Measurements from ENCODE around the gene KRTAP6-2.

Gene KRTAP6-2

GRCh38 chr21:30598802-30599201, at the start of gene KRTAP6-2:
TSS of gene KRTAP6-2 (minus strand) at chr21:30598902. CDS start at chr21:30598874, 28 bp downstream.
- DNase-seq (ENCODE audit: low spot score) = no peak

GRCh38 chr21:30646904-30647414, 48.3 kb upstream of the KRTAP6-2 start:
- no peak for DNase-seq (ENCODE audit: low spot score)

DNA sequence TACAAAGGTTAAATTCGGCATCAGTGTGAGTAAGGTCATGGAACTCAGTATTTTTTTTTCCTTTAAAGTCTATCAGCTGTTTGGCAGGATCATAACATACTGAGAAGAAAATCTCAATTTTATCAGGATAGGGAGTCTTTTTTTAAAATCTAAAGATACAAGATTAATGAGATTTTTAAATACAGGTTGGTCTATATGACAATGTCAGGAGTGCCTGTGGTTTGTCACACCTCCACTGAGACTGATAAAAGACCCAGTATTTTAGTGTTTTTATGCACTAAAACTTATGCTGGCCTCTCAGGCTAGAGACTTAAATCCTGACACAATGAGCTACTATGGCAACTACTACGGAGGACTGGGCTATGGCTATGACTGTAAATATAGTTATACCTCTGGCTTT, 43.9 kb upstream of the KRTAP6-2 start, which contains the start of gene KRTAP20-3:
Gene KRTAP20-3 (plus strand): TSS at position 301 of the 400 bp plus-strand sequence.
- DNase-seq (ENCODE audit: low spot score) = no peak

- no peak for DNase-seq (ENCODE audit: low spot score)
Measured at GRCh38 chr21:30638686-30639085, 40.0 kb upstream of the KRTAP6-2 start.

DNA sequence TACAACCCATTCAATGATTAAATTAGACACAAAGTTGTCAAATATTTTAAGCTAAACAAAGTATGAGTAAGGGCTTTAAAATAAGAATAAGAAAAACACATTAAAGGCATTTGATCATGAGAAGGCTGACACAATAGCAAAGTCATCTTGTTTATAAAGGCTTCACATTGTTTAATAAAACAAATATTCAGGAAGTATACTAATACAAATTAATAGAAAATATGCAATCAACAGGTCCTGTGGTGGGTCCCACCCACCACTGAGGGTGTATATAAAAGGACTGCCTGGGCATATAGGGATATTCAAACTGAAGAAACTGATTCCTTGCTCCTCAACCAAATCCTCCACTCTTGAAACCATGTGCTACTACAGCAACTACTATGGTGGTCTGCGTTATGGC, 36.2 kb upstream of the KRTAP6-2 start, which contains the start of gene KRTAP20-2:
Gene KRTAP20-2 (plus strand): TSS at position 301 of the 400 bp plus-strand sequence. CDS start 58 bp downstream, at position 359.
- no peak for DNase-seq (ENCODE audit: low spot score)

GRCh38 chr21:30629200-30629599, 30.5 kb upstream of the KRTAP6-2 start:
- DNase-seq (ENCODE audit: low spot score) = no peak

- no peak for DNase-seq (ENCODE audit: low spot score)
Measured at GRCh38 chr21:30628109-30628508, 29.4 kb upstream of the KRTAP6-2 start.

- DNase-seq (ENCODE audit: low spot score) = no peak
Measured at GRCh38 chr21:30625449-30626165, 26.9 kb upstream of the KRTAP6-2 start.

- DNase-seq (ENCODE audit: low spot score) = no peak
Measured at GRCh38 chr21:30623362-30623761, 24.7 kb upstream of the KRTAP6-2 start.

DNA sequence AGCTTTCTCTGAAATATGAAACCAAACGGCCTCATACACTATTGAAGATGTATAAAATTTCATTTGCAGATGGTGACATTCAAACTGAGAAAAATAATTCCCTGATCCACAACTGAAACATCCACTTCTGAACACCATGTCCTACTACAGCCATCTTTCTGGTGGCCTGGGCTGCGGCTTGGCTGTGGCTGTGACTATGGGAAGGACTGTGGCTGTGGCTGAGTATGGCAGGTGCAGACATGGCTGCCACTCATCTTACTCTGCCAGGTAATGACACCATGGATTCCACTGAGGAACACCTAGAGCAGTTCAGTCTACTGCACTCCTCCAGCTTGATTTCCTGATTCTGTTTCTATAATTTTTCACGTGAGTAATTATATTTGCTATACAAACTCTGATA, 21.8 kb upstream of the KRTAP6-2 start, which contains the start of gene KRTAP20-4:
Gene KRTAP20-4 (plus strand): TSS at position 106 of the 400 bp plus-strand sequence.
- no peak for DNase-seq (ENCODE audit: low spot score)

DNA sequence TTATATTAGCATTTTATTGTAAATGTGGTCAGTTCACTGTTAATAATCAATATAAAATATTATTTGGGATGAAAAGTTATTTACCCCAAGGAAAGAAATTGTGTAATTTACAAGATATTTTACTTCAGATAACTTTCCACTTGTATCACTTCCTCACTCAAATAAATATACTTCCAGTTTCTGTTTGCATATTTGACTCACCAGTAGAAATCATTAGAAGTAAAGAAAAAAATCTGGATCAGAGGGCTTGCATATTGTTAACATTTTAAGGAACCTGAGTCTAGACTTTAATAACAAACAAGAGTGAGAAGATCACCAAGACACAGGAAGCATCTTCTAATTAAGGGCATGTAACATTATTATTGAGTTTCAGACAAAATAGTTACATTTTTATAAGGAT, 21.4 kb upstream of the KRTAP6-2 start:
- no peak for DNase-seq (ENCODE audit: low spot score)

DNA sequence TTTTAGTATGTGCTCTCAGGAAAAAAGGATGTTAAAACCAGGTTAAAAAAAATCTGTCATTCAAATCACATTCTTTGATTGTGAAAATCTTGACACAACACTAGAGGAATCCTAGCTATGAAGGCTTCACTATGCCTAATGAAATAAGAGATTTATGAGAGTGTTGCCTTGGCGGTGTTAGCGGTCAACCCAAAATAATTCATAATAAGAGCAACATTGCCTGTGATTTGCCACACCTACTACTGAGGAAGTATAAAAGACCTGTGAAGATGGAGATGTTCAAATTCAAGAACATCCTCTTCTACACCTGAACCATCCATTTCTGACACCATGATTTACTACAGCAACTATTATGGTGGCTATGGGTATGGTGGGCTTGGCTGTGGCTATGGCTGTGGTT, 17.4 kb upstream of the KRTAP6-2 start, which contains the start of gene KRTAP20-1:
Gene KRTAP20-1 (plus strand): TSS at position 301 of the 400 bp plus-strand sequence. CDS start 30 bp downstream, at position 331.
- no peak for DNase-seq (ENCODE audit: low spot score)

DNA sequence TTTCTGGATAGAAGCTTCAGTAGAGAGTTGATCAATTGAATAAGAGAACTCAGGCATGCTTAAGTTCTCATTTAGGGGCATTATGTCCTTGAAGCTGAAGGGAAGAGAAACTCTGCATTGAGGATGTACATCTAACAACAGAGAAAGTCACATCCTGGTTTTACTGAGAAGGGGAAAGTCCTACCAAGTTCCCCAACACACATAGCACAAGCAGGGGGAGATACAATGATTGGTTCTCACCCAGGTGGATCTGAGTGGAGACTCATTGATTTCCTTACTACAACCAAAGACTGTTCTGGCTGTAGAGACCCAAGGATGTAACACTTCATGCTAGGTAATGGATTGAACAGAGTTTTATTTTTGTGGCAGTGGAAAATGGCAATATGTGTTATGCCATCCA, 16.5 kb upstream of the KRTAP6-2 start:
- DNase-seq (ENCODE audit: low spot score) = no peak

DNA sequence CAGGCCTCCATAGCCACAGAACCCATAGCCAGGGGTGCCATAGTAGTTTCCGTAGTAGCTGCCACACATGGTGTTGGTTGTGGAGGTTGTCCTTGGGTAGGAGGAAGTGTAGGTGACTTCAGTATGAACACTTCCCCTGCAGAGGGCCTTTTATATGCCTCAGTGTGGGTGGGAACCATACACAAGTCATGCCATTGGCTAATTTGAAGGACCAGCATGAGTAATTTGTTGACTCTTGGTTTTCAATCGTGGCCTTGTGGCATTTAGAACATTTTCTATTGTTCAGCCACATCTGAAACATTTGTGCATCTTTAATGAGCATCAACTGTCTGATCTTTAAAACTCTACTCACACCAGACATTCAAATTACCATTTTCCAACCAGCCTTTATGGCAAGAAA, 15.1 kb upstream of the KRTAP6-2 start, which contains the start of gene KRTAP6-1:
Gene KRTAP6-1 (minus strand): TSS at position 95 of the 400 bp plus-strand sequence. CDS start 26 bp downstream, at position 69.
- no peak for DNase-seq (ENCODE audit: low spot score)

DNA sequence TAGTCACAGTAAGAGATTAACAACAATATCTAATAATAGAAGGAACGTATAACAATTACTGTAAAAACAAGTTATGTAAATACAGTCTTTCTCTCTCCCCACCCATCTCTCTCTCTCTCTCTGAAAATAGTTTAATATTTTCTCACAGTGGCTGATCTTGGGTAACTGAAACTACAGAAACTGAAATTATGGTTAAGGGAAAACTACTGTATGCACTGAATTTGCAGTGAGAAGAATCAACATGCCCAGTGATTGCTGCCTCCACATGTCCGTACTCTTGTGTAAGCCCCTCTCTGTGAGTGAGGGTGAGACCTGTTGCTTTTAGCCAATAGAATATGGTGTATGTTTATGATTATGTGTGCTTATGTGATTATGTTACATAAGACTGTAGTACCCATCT, 13.4 kb upstream of the KRTAP6-2 start:
- no peak for DNase-seq (ENCODE audit: low spot score)

DNA sequence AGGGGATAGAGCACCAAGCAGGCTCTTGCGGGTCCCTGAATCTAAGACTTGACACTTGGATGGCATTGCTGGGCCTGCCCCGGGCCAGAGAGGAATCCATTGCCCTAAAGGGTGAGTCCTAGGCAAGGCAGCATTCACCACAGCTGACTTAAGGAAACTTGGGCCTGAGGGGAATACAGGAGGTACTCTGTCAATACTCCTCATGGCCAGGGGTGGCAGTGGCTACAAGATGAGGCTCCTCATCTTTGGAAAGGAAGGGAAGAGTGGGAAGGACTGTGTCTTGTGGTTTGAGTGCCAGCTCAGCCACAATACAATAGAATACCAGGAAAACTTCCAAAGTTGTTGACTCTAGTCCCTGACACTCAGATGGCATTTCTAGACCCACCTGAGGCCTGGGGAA, 7.3 kb upstream of the KRTAP6-2 start:
- DNase-seq (ENCODE audit: low spot score) = no peak

- no peak for DNase-seq (ENCODE audit: low spot score)
Measured at GRCh38 chr21:30600787-30601186, 2.1 kb upstream of the KRTAP6-2 start, which contains the start of gene KRTAP22-1. TSS of gene KRTAP22-1 (plus strand) at chr21:30601087.

GRCh38 chr21:30592140-30592539, 6.6 kb downstream of the KRTAP6-2 start, which contains the start of gene KRTAP6-3:
TSS of gene KRTAP6-3 (plus strand) at chr21:30592440. CDS start at chr21:30592446, 6 bp downstream.
- DNase-seq (ENCODE audit: low spot score) = no peak

DNA sequence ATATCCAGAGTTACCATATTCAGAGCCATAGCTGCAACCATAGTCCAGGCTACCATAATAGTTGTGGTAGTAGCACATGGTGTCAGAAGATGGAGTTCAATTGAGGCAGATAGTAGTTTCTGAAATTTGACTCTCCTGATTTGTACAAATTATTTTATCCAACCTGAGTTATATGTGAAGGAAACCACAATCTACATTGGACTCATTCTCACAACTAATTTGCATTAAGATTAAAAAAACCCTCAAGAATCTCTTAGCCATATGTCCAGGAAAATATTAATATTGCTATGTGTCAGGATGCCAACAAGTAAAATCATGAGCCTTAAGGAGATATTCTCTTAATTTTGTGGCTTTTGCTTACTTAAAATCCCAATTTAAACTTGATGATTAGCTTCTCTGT, 8.4 kb downstream of the KRTAP6-2 start, which contains the start of gene KRTAP22-2:
Gene KRTAP22-2 (minus strand): TSS at position 101 of the 400 bp plus-strand sequence.
- DNase-seq (ENCODE audit: low spot score) = no peak

GRCh38 chr21:30582870-30583269, 15.8 kb downstream of the KRTAP6-2 start:
- no peak for DNase-seq (ENCODE audit: low spot score)

DNA sequence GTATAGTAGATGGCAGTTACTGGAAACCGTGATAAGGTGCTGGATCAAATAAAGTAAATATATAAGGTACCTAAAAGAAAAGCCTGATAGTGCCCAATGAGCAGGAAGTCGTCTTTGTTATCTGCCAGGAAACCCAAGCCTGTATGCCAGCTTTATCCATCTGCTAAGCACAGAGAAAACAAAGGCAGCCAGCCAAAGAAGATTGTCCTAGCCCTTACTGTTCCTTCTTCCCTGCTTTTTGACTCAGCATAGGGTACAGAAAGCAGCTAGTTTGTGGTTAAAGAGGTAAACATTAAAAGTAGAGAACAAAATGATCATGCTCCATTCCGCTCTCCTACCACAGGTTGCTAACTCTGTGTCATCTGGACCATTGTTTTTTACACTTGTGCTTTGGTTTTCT, 18.6 kb downstream of the KRTAP6-2 start:
- DNase-seq (ENCODE audit: low spot score) = no peak

DNA sequence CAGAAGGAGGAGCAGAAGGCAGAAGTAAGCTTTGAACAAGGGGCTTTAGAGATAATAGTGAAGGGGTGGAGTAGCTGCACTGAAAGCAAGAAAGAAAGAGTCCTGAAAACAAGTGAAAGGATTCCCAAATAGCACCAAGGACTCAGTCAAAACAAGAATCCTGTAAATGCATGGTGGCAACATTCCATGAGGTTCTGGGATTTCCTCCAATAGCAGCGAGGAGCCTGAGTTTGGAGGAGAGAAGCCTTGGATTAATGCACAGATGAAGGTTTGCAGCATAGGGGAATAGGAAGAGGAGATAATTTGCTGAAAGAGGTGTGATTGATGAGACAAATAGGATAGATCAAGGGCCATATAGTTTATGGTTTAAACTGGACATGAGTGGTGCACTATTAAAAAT, 19.4 kb downstream of the KRTAP6-2 start:
- DNase-seq (ENCODE audit: low spot score) = no peak

DNA sequence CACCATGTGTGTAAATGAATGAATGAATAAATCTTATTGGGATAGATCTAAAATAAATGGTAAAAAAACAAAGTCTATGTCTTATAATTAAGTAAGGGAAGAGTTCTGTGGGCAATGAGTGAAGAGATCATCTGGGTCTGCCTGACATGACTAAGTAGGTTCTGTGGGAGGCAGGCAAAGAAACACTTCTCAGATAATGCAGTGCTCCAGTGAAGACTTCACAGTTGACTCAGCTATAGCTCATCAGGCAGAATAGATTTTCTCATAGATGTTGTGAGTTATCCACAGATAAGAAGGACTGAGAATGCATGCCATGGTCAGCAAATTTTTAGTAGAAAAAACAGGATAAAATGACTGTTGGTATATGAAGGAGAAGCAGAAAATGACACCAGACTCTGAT, 20.9 kb downstream of the KRTAP6-2 start:
- no peak for DNase-seq (ENCODE audit: low spot score)
